Measurements from ENCODE around the gene RAB1A.

- TF ChIP-seq CTCF (conservative IDR thresholded peaks at IDR 0.05; ENCODE audit: low read depth, low read length) (no peak), EZH2 (IDR thresholded peaks at IDR 0.05; ENCODE audit: borderline replicate concordance, low read depth, low read length, poor library complexity, severe bottlenecking) (no peak)
These were observed 70.8 kb downstream of the RAB1A start for GRCh38 chr2:65059071-65059470.

All from A673 (cell line).